ENCODE data around the gene IFNA21.
"Not testable (repeated sequence)": the region's sequence is repeated elsewhere in the genome, so short reads cannot be mapped to it uniquely, and the experiment has no call there.

GRCh38 chr9:21210782-21211181 is 44.3 kb upstream of the IFNA21 start:
- TF ChIP-seq CTCF (IDR thresholded peaks at IDR 0.05); ZFX (IDR thresholded peaks at IDR 0.05; ENCODE audit: borderline replicate concordance): not testable (repeated sequence)
